CD14-positive monocyte (primary cell): Measurements from ENCODE around the gene MEG3. TPM values are rescaled to one million over a fixed set of nuclear protein-coding genes. Genes with fewer than 3 reads are reported as not detected.

Source experiments
- DNase-seq, 3 donors: peaks; one replicate each; pipeline ENCODE4 v3.0.0-alpha.2; 2011 to 2022
- H2AFZ ChIP-seq: 2 replicates; pipeline ENCODE4 v1.6.0; 2012; ENCODE audit warnings: mild to moderate bottlenecking, low read depth, low read length, inconsistent platforms; ENCODE audit not compliant: insufficient read depth, poor library complexity, severe bottlenecking
- H3K27ac ChIP-seq, 2 donors: 1 replicate in 1 of 2; 2 replicates in 1 of 2; pipeline ENCODE4 v1.5.1; 2012 to 2013; ENCODE audit warnings: low read length in 2 of 2, control low read depth in 1 of 2, inconsistent platforms in 1 of 2, low read depth in 1 of 2, mild to moderate bottlenecking in 1 of 2
- H3K27me3 ChIP-seq, 2 donors: one replicate each; pipeline versions ENCODE4 v1.6.0 to v1.6.1; 2011 to 2013; ENCODE audit warnings: low read length in 2 of 2; ENCODE audit not compliant: control insufficient read depth in 2 of 2, insufficient read depth in 2 of 2
- H3K36me3 ChIP-seq, 2 donors: replicated peaks in 1 of 2; 1 replicate in 1 of 2; 2 replicates in 1 of 2; pipeline versions ENCODE4 v1.5.1 to v1.6.1; 2012 to 2013; ENCODE audit warnings: low read length in 2 of 2, control low read depth in 1 of 2, inconsistent platforms in 1 of 2, mild to moderate bottlenecking in 1 of 2; ENCODE audit not compliant: insufficient read depth in 2 of 2, control insufficient read depth in 1 of 2
- H3K4me1 ChIP-seq, 2 donors: 1 replicate in 1 of 2; 2 replicates in 1 of 2; pipeline versions ENCODE4 v1.5.1 to v1.6.1; 2012 to 2013; ENCODE audit warnings: low read length in 2 of 2, control low read depth in 1 of 2, inconsistent platforms in 1 of 2, mild to moderate bottlenecking in 1 of 2, moderate library complexity in 1 of 2; ENCODE audit not compliant: insufficient read depth in 2 of 2, control insufficient read depth in 1 of 2
- H3K4me2 ChIP-seq: replicated peaks from 2 replicates; pipeline ENCODE3; 2012; ENCODE audit warnings: low read length, moderate library complexity, mild to moderate bottlenecking; ENCODE audit not compliant: poor library complexity, severe bottlenecking; ENCODE audit errors: extremely low read depth
- H3K4me3 ChIP-seq, 3 experiments: fragments of 200-600 bp in 1 of 3; sonication (generic) in 1 of 3; replicated peaks in 1 of 3; 1 replicate in 2 of 3; 2 replicates in 1 of 3; pipeline ENCODE4 v1.5.1; 2011 to 2013; ENCODE audit warnings: low read length in 3 of 3, mild to moderate bottlenecking in 3 of 3, control low read depth in 2 of 3, low read depth in 2 of 3, inconsistent platforms in 1 of 3, moderate library complexity in 1 of 3
- H3K79me2 ChIP-seq: 2 replicates; pipeline ENCODE4 v1.6.0; 2012; ENCODE audit warnings: mild to moderate bottlenecking, control low read depth, inconsistent platforms, low read length, moderate library complexity; ENCODE audit not compliant: insufficient read depth
- H3K9ac ChIP-seq: 2 replicates; pipeline ENCODE4 v1.6.0; 2017; ENCODE audit warnings: low read length, mild to moderate bottlenecking; ENCODE audit not compliant: insufficient read depth, poor library complexity, severe bottlenecking
- H3K9me3 ChIP-seq, 2 donors: replicated peaks in 1 of 2; 1 replicate in 1 of 2; 2 replicates in 1 of 2; pipeline versions ENCODE4 v1.5.1 to v1.6.1; 2012 to 2013; ENCODE audit warnings: low read length in 2 of 2, control low read depth in 1 of 2; ENCODE audit not compliant: control insufficient read depth in 1 of 2, insufficient read depth in 1 of 2
- H4K20me1 ChIP-seq: 2 replicates; pipeline ENCODE4 v1.6.0; 2012; ENCODE audit warnings: mild to moderate bottlenecking, low read length, control low read depth, moderate library complexity; ENCODE audit not compliant: insufficient read depth
- H3K27ac Mint-ChIP-seq, 7 donors: one replicate each; pipeline ENCODE4 v1.8.0; 2020; ENCODE audit warnings: mild to moderate bottlenecking in 7 of 7, mixed read lengths in 7 of 7, moderate library complexity in 6 of 7, inconsistent platforms in 2 of 7
- H3K27me3 Mint-ChIP-seq, 3 donors: one replicate each; pipeline ENCODE4 v1.8.0; 2021 to 2022; ENCODE audit warnings: low read depth in 3 of 3, mild to moderate bottlenecking in 3 of 3, mixed read lengths in 3 of 3, moderate library complexity in 3 of 3, inconsistent platforms in 1 of 3
- H3K36me3 Mint-ChIP-seq, 2 donors: one replicate each; pipeline ENCODE4 v1.8.0; 2020; ENCODE audit warnings: mixed read lengths in 2 of 2, inconsistent platforms in 1 of 2, mild to moderate bottlenecking in 1 of 2
- H3K4me1 Mint-ChIP-seq: one replicate; pipeline ENCODE4 v1.8.0; 2020; ENCODE audit warnings: mild to moderate bottlenecking, mixed read lengths
- H3K4me3 Mint-ChIP-seq, 2 donors: one replicate each; pipeline ENCODE4 v1.8.0; 2020; ENCODE audit warnings: mild to moderate bottlenecking in 2 of 2, mixed read lengths in 2 of 2, moderate library complexity in 1 of 2
- H3K9me3 Mint-ChIP-seq, 7 donors: one replicate each; pipeline ENCODE4 v1.8.0; 2020 to 2022; ENCODE audit warnings: mixed read lengths in 7 of 7, mild to moderate bottlenecking in 6 of 7, moderate library complexity in 6 of 7, inconsistent platforms in 2 of 7
- WGBS: methylation state at CpG from one replicate; pipeline ENCODE4 v1.1.5; 2013; ENCODE audit warnings: missing lambda C conversion rate; ENCODE audit not compliant: insufficient coverage; 5-methylcytosine and 5-hydroxymethylcytosine counted together
- intact Hi-C, 2 donors: fragments of 100-400 bp; cut with micrococcal nuclease; formaldehyde crosslinking; loops; one replicate each; pipeline versions ENCODE4 v1.15.0 to v1.15.1; 2023
- polyA plus RNA-seq, 3 donors: library from polyadenylated mRNA; depleted of rRNA in 1 of 3; unstranded in 2 of 3; stranded (reverse) in 1 of 3; fragments of 300-500 nt in 2 of 3; fragments of >200 nt in 1 of 3; fragmentation: Illumina TruSeq in 2 of 3; gene quantifications; 1 replicate in 2 of 3; 2 replicates in 1 of 3; pipeline ENCODE4 v1.2.3, GENCODE V29; 2012 to 2021
- TF ChIP-seq, protein P1 (sequence below): fragments of 200-600 bp; IDR thresholded peaks from one replicate; pipeline ENCODE4 v1.8.0; 2022; ENCODE audit warnings: antibody characterized with exemption, mild to moderate bottlenecking

MEG3 gene
- polyA plus RNA-seq, 3 donors: 1.7 TPM; not detected in 2

DNA sequence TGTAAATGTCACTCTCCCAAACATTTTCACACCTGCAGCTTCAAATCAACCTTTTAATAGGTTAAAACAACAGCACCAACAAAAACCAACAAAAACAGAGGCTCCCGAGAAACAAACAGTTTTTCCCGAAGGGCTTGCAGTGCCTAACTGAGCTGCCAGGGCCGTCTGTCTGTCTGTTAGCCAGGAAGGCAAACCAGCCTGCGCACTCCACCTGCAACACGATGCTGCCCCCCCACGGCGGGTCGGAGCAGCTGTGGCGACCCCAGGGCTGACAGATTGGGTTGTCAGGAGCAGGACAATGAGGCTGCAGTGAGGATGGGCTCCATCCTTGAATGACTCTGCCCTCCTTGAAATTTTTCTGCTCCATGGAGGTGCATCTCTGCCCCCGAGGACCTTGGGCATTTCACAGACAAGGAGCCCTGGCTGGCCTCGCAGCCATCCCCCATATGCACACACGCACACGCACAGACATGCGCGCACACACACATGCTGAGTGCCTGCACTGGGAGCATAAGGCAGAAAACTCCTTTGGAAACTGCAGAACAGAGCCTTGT is 75.0 kb downstream of the MEG3 start:
- H3K4me3 ChIP-seq: no peak overlapping the region
- no peak overlapping the region for H3K27ac ChIP-seq
- Mint-ChIP-seq H3K27me3 (peaks cover 54 to 83% (median 56%) of the 10 kb centered on the region in 3 donors), H3K36me3 (no peaks in the 10 kb centered on the region), H3K27ac (no peak overlapping the region), H3K4me1 (peaks cover 4% of the 10 kb centered on the region), H3K9me3 (peaks cover 0 to 11% (median 4%) of the 10 kb centered on the region in 7 donors), H3K4me3 (peak overlapping the region in 1 of 2 donors; percentile 73)
- no peaks in the 10 kb centered on the region for H3K9me3 ChIP-seq
- H3K27me3 ChIP-seq: peaks cover 11 to 52% of the 10 kb centered on the region in 2 donors
- no peak overlapping the region for H2AFZ ChIP-seq
- H3K79me2 ChIP-seq: no peaks in the 10 kb centered on the region
- intact Hi-C loops: no loop called here
- H3K4me2 ChIP-seq: no peak overlapping the region
- 57% methylated on average over 15 of the region's 15 CpGs for WGBS
- H3K4me1 ChIP-seq: no peaks in the 10 kb centered on the region
- H3K36me3 ChIP-seq: no peaks in the 10 kb centered on the region
- no peak for DNase-seq
- TF ChIP-seq, protein P1, sequence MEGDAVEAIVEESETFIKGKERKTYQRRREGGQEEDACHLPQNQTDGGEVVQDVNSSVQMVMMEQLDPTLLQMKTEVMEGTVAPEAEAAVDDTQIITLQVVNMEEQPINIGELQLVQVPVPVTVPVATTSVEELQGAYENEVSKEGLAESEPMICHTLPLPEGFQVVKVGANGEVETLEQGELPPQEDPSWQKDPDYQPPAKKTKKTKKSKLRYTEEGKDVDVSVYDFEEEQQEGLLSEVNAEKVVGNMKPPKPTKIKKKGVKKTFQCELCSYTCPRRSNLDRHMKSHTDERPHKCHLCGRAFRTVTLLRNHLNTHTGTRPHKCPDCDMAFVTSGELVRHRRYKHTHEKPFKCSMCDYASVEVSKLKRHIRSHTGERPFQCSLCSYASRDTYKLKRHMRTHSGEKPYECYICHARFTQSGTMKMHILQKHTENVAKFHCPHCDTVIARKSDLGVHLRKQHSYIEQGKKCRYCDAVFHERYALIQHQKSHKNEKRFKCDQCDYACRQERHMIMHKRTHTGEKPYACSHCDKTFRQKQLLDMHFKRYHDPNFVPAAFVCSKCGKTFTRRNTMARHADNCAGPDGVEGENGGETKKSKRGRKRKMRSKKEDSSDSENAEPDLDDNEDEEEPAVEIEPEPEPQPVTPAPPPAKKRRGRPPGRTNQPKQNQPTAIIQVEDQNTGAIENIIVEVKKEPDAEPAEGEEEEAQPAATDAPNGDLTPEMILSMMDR: no peak
- no peak overlapping the region for H3K9ac ChIP-seq
- no peaks in the 10 kb centered on the region for H4K20me1 ChIP-seq

DNA sequence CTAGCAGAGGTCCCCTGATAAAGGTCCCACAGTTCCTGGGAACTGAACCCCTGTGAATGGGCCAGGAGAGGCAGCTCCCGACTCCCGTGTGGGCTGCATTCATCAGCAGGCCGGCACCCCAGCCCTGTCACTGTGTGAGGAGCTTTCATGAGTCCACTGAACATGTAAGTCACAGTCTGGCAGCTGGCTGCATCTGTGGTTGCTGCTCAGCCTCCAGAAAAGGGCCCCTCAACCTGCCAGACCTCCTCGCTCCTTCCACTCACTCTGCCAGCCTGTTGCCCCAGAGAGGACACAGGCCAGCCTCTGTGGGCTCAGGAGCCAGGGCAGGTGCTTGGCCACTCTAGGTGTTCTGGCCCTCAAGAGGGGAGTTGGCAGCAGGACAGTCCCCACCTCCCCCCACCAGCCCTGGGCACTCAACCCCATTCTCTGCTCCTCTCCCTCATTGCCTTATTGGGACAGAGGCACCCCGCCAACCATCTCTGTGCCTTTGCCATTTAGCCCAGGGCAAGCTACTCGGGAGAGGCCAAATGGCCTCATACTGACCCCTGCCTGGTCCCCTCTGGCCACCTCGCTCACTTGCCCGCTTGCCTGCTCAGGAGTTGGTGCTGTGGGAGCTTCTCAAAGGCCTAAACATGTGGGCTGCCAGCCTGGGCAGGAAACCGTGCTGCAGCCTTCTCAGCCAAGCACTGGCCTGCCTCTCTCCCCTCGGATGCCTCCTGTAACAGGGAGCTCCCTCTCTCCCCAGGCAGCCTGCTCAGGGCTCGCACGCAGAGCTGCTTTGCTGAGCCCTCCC is 75.7 kb downstream of the MEG3 start:
- Histone ChIP-seq H3K9me3 (no peaks in the 10 kb centered on the region), H3K27me3 (peaks cover 11 to 52% of the 10 kb centered on the region in 2 donors), H3K9ac (no peak overlapping the region), H3K36me3 (no peaks in the 10 kb centered on the region), H3K27ac (no peak overlapping the region), H2AFZ (no peak overlapping the region), H3K4me2 (no peak overlapping the region), H3K4me3 (no peak overlapping the region), H3K79me2 (no peaks in the 10 kb centered on the region), H3K4me1 (no peaks in the 10 kb centered on the region), H4K20me1 (no peaks in the 10 kb centered on the region)
- DNase-seq: no peak
- TF ChIP-seq, protein P1: no peak
- H3K36me3 Mint-ChIP-seq: no peaks in the 10 kb centered on the region
- WGBS: 93% methylated on average over 12 of the region's 12 CpGs
- peaks cover 4% of the 10 kb centered on the region for H3K4me1 Mint-ChIP-seq
- H3K9me3 Mint-ChIP-seq: peaks cover 0 to 11% (median 4%) of the 10 kb centered on the region in 7 donors
- peaks cover 51 to 84% (median 56%) of the 10 kb centered on the region in 3 donors for H3K27me3 Mint-ChIP-seq
- intact Hi-C loops: no loop called here
- no peak overlapping the region for H3K27ac Mint-ChIP-seq
- H3K4me3 Mint-ChIP-seq: no peak overlapping the region
